ENCODE data around the gene OR10D3. TPM values are rescaled to one million over a fixed set of nuclear protein-coding genes. Genes with fewer than 3 reads are reported as not detected.

Gene OR10D3
- total and polyA plus RNA-seq, 2 donors (not counting 1 experiment from before 2014, with no cell fraction given): not detected

GRCh38 chr11:124172599-124172998 lies 10.5 kb upstream of the OR10D3 start:
- no peaks in the 10 kb centered on the region for H4K20me1 ChIP-seq (ENCODE audit: control insufficient read depth, insufficient read depth, low read length, poor library complexity, severe bottlenecking)
- CTCF ChIA-PET: no interaction called here
- no peak for ATAC-seq (ENCODE audit: low read depth)

GRCh38 chr11:124174001-124174583 lies 9.1 kb upstream of the OR10D3 start:
- H3K4me2 ChIP-seq (replicated peaks; ENCODE audit: low read depth, low read length, poor library complexity, severe bottlenecking): no peak overlapping the region
- ChIA-PET CTCF (no interaction called here), POLR2A (no interaction called here)
- no peaks in the 10 kb centered on the region for H4K20me1 ChIP-seq (ENCODE audit: control insufficient read depth, insufficient read depth, low read length, poor library complexity, severe bottlenecking)
- no peak overlapping the region for H2AFZ ChIP-seq (ENCODE audit: insufficient read depth, low read depth, low read length, poor library complexity, severe bottlenecking)
- H3K27ac ChIP-seq (ENCODE audit: low read length in 2 of 2): no peak overlapping the region
- no peaks in the 10 kb centered on the region for H3K27me3 Mint-ChIP-seq
- no peaks in the 10 kb centered on the region for H3K79me2 ChIP-seq (ENCODE audit: control insufficient read depth, insufficient read depth, low read length)
- ATAC-seq (ENCODE audit: low read depth) (no peak), DNase-seq (no peak)
- intact Hi-C loops (cut with micrococcal nuclease): no loop called here
- no peaks in the 10 kb centered on the region for H3K4me1 Mint-ChIP-seq
- no peak overlapping the region for H3K9ac ChIP-seq (ENCODE audit: low read length)
- H3K4me3 ChIP-seq (ENCODE audit: control extremely low read depth in 1 of 5, extremely low read depth in 1 of 5, insufficient read depth in 1 of 5, low read depth in 2 of 5, low read length in 4 of 5): no peak overlapping the region
- no peaks in the 10 kb centered on the region for H3K36me3 ChIP-seq (replicated peaks in 1 of 2; ENCODE audit: control extremely low read depth in 1 of 2, control insufficient read depth in 1 of 2, extremely low read depth in 1 of 2, insufficient read depth in 2 of 2, low read length in 1 of 2)
- H3K4me1 ChIP-seq (ENCODE audit: control insufficient read depth in 2 of 2, insufficient read depth in 2 of 2, low read length in 2 of 2): no peaks in the 10 kb centered on the region
- peaks cover 0 to 3% (median 0%) of the 10 kb centered on the region in 3 donors for H3K9me3 ChIP-seq (ENCODE audit: control extremely low read depth in 1 of 3, control insufficient read depth in 2 of 3, insufficient read depth in 1 of 3, low read length in 2 of 3)
- H3K9me3 Mint-ChIP-seq (ENCODE audit: insufficient read depth): no peaks in the 10 kb centered on the region
- H3K27ac Mint-ChIP-seq: no peak overlapping the region
- no peaks in the 10 kb centered on the region for H3K27me3 ChIP-seq (replicated peaks in 1 of 4; ENCODE audit: control extremely low read depth in 1 of 4, control insufficient read depth in 3 of 4, insufficient read depth in 4 of 4, low read length in 3 of 4)
- no CpG with 5 or more reads among the region's 4 CpGs for WGBS (ENCODE audit: insufficient coverage)
- no peak overlapping the region for H3K4me3 Mint-ChIP-seq
- TF ChIP-seq CTCF (IDR thresholded peaks at IDR 0.05) (no peak), EZH2 (IDR thresholded peaks at IDR 0.05; ENCODE audit: borderline replicate concordance, insufficient read depth, low read depth, low read length, poor library complexity, severe bottlenecking) (no peak)

More at GRCh38 chr11:124172599-124172998, 10.5 kb upstream of the OR10D3 start:
- Histone ChIP-seq H3K4me3 (ENCODE audit: control extremely low read depth in 1 of 5, extremely low read depth in 1 of 5, insufficient read depth in 1 of 5, low read depth in 2 of 5, low read length in 4 of 5) (no peak overlapping the region), H3K9me3 (ENCODE audit: control extremely low read depth in 1 of 3, control insufficient read depth in 2 of 3, insufficient read depth in 1 of 3, low read length in 2 of 3) (peaks cover 0 to 3% (median 0%) of the 10 kb centered on the region in 3 donors), H3K79me2 (ENCODE audit: control insufficient read depth, insufficient read depth, low read length) (no peaks in the 10 kb centered on the region), H3K4me1 (ENCODE audit: control insufficient read depth in 2 of 2, insufficient read depth in 2 of 2, low read length in 2 of 2) (no peaks in the 10 kb centered on the region), H3K36me3 (replicated peaks in 1 of 2; ENCODE audit: control extremely low read depth in 1 of 2, control insufficient read depth in 1 of 2, extremely low read depth in 1 of 2, insufficient read depth in 2 of 2, low read length in 1 of 2) (no peaks in the 10 kb centered on the region), H2AFZ (ENCODE audit: insufficient read depth, low read depth, low read length, poor library complexity, severe bottlenecking) (no peak overlapping the region), H3K4me2 (replicated peaks; ENCODE audit: low read depth, low read length, poor library complexity, severe bottlenecking) (no peak overlapping the region), H3K9ac (ENCODE audit: low read length) (no peak overlapping the region), H3K27me3 (replicated peaks in 1 of 4; ENCODE audit: control extremely low read depth in 1 of 4, control insufficient read depth in 3 of 4, insufficient read depth in 4 of 4, low read length in 3 of 4) (no peaks in the 10 kb centered on the region), H3K27ac (ENCODE audit: low read length in 2 of 2) (no peak overlapping the region)
- H3K27ac Mint-ChIP-seq: no peak overlapping the region
- H3K27me3 Mint-ChIP-seq: peaks cover under 1% of the 10 kb centered on the region
- no peaks in the 10 kb centered on the region for H3K9me3 Mint-ChIP-seq (ENCODE audit: insufficient read depth)
- intact Hi-C loops (cut with micrococcal nuclease): no loop called here
- POLR2A ChIA-PET: no interaction called here
- no peak for TF ChIP-seq CTCF (IDR thresholded peaks at IDR 0.05)
- TF ChIP-seq EZH2 (IDR thresholded peaks at IDR 0.05; ENCODE audit: borderline replicate concordance, insufficient read depth, low read depth, low read length, poor library complexity, severe bottlenecking): no peak
- no peak overlapping the region for H3K4me3 Mint-ChIP-seq
- DNase-seq: no peak
- H3K4me1 Mint-ChIP-seq: no peaks in the 10 kb centered on the region
- no CpG with 5 or more reads among the region's 1 CpG for whole genome bisulfite sequencing (ENCODE audit: insufficient coverage)

Data from B cell (primary cell).